HEK293T (cell line): Measurements from ENCODE around the gene LMO2.
"Not testable (repeated sequence)": the region's sequence is repeated elsewhere in the genome, so short reads cannot be mapped to it uniquely, and the experiment has no call there.

Experiments
- CTBP1 ChIP-seq: fragments of 450-650 bp; IDR thresholded peaks from 2 replicates; pipeline ENCODE4 v1.6.1; 2016; ENCODE audit warnings: borderline replicate concordance
- ELF4 ChIP-seq: fragments of 450-650 bp; IDR thresholded peaks from 2 replicates; pipeline ENCODE4 v1.6.1; 2017; ENCODE audit warnings: antibody characterized with exemption
- FOXA1 ChIP-seq: fragments of 450-650 bp; IDR thresholded peaks from 2 replicates; pipeline ENCODE4 v1.6.1; 2016; ENCODE audit warnings: mild to moderate bottlenecking
- L3MBTL2 ChIP-seq: fragments of 450-650 bp; conservative IDR thresholded peaks from 2 replicates; pipeline ENCODE4 v1.6.1; 2016; ENCODE audit warnings: mild to moderate bottlenecking
- LEF1 ChIP-seq: fragments of 450-650 bp; IDR thresholded peaks from 2 replicates; pipeline ENCODE4 v1.6.1; 2017; ENCODE audit warnings: mild to moderate bottlenecking, borderline replicate concordance
- NFRKB ChIP-seq: fragments of 450-650 bp; IDR thresholded peaks from 2 replicates; pipeline ENCODE4 v1.6.1; 2016; ENCODE audit warnings: mild to moderate bottlenecking, moderate library complexity
- SUZ12 ChIP-seq: fragments of 450-650 bp; IDR thresholded peaks from 2 replicates; pipeline ENCODE4 v1.6.1; 2016; ENCODE audit warnings: mild to moderate bottlenecking
- TF ChIP-seq, protein P1 (sequence below): fragments of 450-650 bp; IDR thresholded peaks from 2 replicates; pipeline ENCODE4 v1.6.1; 2016

DNA sequence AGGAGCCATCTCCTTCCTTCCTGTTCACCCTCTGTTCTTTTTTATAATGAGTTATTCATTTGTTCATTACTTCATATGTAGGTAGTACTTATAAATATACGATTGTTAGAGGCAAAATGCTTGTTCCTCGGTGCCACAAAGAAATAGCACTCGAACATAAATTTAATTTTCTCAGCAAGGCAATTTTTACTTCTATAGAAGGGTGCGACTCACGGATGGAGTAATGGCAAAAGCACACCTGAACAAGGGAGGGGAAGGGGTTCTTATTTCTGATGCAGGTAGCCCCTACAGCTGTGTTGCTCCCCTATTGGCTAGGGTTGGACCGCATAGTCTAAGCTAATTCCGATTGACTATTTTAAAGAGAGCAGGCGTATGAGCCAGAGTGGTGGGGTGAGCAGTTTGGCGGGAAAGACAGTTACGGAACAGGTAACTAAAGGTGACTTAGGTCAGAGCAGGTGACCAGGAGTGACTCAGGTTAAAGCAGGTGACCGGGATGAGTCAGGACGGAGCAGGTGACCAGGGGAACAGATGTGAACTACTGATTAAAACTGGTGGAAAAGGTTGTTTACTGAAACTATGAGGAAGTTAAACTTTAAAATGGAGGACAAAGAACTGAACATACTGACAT lies 40.0 kb upstream of the LMO2 start:
- not testable (repeated sequence) for TF ChIP-seq CTBP1, ELF4, FOXA1, LEF1, SUZ12, L3MBTL2, NFRKB
- TF ChIP-seq, protein P1, sequence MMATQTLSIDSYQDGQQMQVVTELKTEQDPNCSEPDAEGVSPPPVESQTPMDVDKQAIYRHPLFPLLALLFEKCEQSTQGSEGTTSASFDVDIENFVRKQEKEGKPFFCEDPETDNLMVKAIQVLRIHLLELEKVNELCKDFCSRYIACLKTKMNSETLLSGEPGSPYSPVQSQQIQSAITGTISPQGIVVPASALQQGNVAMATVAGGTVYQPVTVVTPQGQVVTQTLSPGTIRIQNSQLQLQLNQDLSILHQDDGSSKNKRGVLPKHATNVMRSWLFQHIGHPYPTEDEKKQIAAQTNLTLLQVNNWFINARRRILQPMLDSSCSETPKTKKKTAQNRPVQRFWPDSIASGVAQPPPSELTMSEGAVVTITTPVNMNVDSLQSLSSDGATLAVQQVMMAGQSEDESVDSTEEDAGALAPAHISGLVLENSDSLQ = not testable (repeated sequence)
